ENCODE data around the gene PTCD3. TPM values are rescaled to one million over a fixed set of nuclear protein-coding genes. Genes with fewer than 3 reads are reported as not detected.

Gene PTCD3
- polyA plus RNA-seq, 1 experiment, result 31.6 TPM

- DNase-seq (ENCODE audit: low read depth), result no peak
- TF ChIP-seq, protein P1, sequence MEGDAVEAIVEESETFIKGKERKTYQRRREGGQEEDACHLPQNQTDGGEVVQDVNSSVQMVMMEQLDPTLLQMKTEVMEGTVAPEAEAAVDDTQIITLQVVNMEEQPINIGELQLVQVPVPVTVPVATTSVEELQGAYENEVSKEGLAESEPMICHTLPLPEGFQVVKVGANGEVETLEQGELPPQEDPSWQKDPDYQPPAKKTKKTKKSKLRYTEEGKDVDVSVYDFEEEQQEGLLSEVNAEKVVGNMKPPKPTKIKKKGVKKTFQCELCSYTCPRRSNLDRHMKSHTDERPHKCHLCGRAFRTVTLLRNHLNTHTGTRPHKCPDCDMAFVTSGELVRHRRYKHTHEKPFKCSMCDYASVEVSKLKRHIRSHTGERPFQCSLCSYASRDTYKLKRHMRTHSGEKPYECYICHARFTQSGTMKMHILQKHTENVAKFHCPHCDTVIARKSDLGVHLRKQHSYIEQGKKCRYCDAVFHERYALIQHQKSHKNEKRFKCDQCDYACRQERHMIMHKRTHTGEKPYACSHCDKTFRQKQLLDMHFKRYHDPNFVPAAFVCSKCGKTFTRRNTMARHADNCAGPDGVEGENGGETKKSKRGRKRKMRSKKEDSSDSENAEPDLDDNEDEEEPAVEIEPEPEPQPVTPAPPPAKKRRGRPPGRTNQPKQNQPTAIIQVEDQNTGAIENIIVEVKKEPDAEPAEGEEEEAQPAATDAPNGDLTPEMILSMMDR (IDR thresholded peaks at IDR 0.05; ENCODE audit: insufficient read depth, low read depth, low read length), result no peak
- ChIA-PET CTCF (no interaction called here), POLR2A (no interaction called here)
- H3K4me3 ChIP-seq (ENCODE audit: low read depth, low read length), result no peak overlapping the region
- H3K36me3 ChIP-seq (ENCODE audit: control insufficient read depth, insufficient read depth, low read length), result peaks cover 18% of the 10 kb centered on the region
- H3K27me3 ChIP-seq (ENCODE audit: control insufficient read depth, insufficient read depth, low read length), result no peaks in the 10 kb centered on the region
Observed at GRCh38 chr2:86135653-86136052, 29.6 kb downstream of the PTCD3 start.

- ChIA-PET POLR2A (no interaction called here), CTCF (no interaction called here)
- H3K27me3 ChIP-seq (ENCODE audit: control insufficient read depth, insufficient read depth, low read length), result no peaks in the 10 kb centered on the region
- DNase-seq (ENCODE audit: low read depth), result no peak
- peaks cover 20% of the 10 kb centered on the region for H3K36me3 ChIP-seq (ENCODE audit: control insufficient read depth, insufficient read depth, low read length)
- H3K4me3 ChIP-seq (ENCODE audit: low read depth, low read length), result no peak overlapping the region
- TF ChIP-seq, protein P1 (IDR thresholded peaks at IDR 0.05; ENCODE audit: insufficient read depth, low read depth, low read length), result no peak
Observed at GRCh38 chr2:86136141-86136540, 30.1 kb downstream of the PTCD3 start.

DNA sequence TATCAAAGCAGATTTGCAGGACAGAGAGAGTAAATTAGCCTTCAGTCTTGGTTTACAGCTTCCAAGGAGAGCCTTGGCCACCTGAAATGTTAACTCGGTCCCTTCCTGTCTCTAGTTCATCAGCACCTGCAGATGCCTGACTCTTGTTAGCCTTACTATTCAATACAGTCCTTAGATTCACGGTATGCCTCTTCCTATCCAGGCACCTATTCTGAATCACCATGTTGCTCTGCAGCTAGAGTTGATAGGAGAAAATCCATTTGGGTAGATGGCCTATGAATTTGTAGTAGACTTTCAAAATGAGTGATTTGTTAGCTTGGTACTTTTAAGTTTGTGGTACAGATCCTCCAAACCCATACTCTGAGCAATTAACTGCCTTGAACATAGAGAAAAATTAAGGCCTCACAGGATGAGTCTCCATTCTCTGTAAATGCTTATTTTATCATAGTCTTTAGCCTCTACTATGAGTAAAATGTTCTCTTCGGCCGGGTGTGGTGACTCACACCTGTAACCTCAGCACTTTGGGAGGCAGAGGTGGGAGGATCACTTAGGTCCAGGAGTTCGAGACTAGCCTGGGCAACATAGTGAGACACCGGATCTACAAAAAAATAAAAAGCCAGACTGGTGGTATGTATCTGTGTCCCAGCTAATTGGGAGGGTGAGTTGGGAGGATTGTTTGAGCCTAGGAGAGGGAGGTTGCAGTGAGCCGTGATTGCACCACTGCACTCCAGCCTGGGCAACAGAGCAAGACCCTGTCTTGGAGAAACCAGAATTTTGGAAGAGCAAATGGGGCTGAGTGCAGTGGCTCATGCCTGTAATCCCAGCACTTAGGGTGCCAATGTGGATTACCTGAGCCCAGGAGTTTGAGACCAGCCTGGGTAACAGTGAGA, 32.9 kb downstream of the PTCD3 start:
- POLR2A ChIA-PET, result no interaction called here
- no peak for DNase-seq (ENCODE audit: low read depth)
- H3K27me3 ChIP-seq (ENCODE audit: control insufficient read depth, insufficient read depth, low read length), result no peaks in the 10 kb centered on the region
- CTCF ChIA-PET, result interaction anchor here (1.0 to 1.1 kb wide), 2 partner anchors 10 to 501 kb away, joined by 3 read pairs; no protein-coding TSS in a partner anchor
- H3K36me3 ChIP-seq (ENCODE audit: control insufficient read depth, insufficient read depth, low read length), result peaks cover 15% of the 10 kb centered on the region
- TF ChIP-seq, protein P1 (IDR thresholded peaks at IDR 0.05; ENCODE audit: insufficient read depth, low read depth, low read length), result no peak
- no peak overlapping the region for H3K4me3 ChIP-seq (ENCODE audit: low read depth, low read length)

GRCh38 chr2:86139981-86140380, 33.9 kb downstream of the PTCD3 start:
- Histone ChIP-seq H3K36me3 (ENCODE audit: control insufficient read depth, insufficient read depth, low read length) (peaks cover 18% of the 10 kb centered on the region), H3K4me3 (ENCODE audit: low read depth, low read length) (no peak overlapping the region), H3K27me3 (ENCODE audit: control insufficient read depth, insufficient read depth, low read length) (no peaks in the 10 kb centered on the region)
- CTCF ChIA-PET, result no interaction called here
- POLR2A ChIA-PET, result no interaction called here
- DNase-seq (ENCODE audit: low read depth), result no peak
- TF ChIP-seq, protein P1 (IDR thresholded peaks at IDR 0.05; ENCODE audit: insufficient read depth, low read depth, low read length), result no peak

GRCh38 chr2:86140969-86141392, 34.9 kb downstream of the PTCD3 start:
- Histone ChIP-seq H3K4me3 (ENCODE audit: low read depth, low read length) (no peak overlapping the region), H3K36me3 (ENCODE audit: control insufficient read depth, insufficient read depth, low read length) (peaks cover 15% of the 10 kb centered on the region), H3K27me3 (ENCODE audit: control insufficient read depth, insufficient read depth, low read length) (no peaks in the 10 kb centered on the region)
- ChIA-PET CTCF (no interaction called here), POLR2A (no interaction called here)
- TF ChIP-seq, protein P1 (IDR thresholded peaks at IDR 0.05; ENCODE audit: insufficient read depth, low read depth, low read length), result no peak
- no peak for DNase-seq (ENCODE audit: low read depth)

Data from BJ (cell line).